ENCODE results near the gene VAPB. TPM values are rescaled to one million over a fixed set of nuclear protein-coding genes. Genes with fewer than 3 reads are reported as not detected.
A peak's percentile ranks its signal among the peaks of the same experiment; 100 is the strongest.

Gene VAPB
- total and polyA plus RNA-seq, 7 donors = 23.4 to 47.6 (median 36.9) TPM

DNA sequence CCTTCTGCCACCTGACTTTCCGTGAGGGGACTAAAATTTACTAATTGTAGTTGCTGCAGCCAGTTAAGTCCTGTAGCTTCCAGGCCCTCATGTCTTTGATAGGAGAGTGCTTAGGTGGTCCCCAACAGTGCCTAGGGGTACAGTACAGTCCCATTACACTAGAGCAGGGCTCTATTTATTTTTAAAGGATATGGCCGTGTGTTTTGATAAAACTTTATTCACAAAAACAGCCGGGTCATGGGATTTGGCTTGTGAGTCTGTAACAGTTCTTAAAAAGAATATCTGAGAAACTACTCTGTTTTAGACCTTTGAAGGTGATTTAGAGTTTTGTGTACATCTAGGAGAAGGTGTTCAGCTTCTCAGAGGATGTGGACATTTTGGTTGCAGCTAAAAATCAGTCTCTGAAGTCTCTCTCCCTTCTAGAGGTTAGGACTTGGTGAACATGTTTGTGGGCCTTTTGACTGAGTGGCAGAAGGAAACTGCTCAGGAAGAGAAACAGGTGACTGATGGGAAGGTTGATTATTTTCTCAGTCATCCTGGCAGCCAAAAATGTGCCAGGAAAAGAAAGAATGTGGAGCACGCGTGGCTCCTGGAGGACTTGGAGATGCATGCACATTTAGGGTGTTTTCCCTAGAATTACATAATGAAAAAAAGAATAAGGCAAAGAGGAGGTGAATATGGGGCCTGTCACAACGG, 57.4 kb downstream of the VAPB start:
- H3K9me3 ChIP-seq = no peaks in the 10 kb centered on the region
- no peak overlapping the region for H3K4me3 ChIP-seq
- DNase-seq = no peak
- H3K27ac ChIP-seq = peak overlapping the region in 1 of 4 donors; percentile 7
- H3K4me1 ChIP-seq = peaks cover 0 to 35% (median 19%) of the 10 kb centered on the region in 4 donors
- H3K27me3 ChIP-seq = no peaks in the 10 kb centered on the region
- intact Hi-C loops (cut with DNase I) = loop anchor here (2.0 to 5.0 kb wide), 2 partner anchors 139 to 210 kb away; partner anchors contain the start of gene RAB22A
- WGBS, 2 donors = 88 to 92% methylated on average over 6 of the region's 6 CpGs
- no peak for TF ChIP-seq POLR2A (IDR thresholded peaks at IDR 0.05)
- TF ChIP-seq EP300 (IDR thresholded peaks at IDR 0.05) = no peak
- TF ChIP-seq, protein P1, sequence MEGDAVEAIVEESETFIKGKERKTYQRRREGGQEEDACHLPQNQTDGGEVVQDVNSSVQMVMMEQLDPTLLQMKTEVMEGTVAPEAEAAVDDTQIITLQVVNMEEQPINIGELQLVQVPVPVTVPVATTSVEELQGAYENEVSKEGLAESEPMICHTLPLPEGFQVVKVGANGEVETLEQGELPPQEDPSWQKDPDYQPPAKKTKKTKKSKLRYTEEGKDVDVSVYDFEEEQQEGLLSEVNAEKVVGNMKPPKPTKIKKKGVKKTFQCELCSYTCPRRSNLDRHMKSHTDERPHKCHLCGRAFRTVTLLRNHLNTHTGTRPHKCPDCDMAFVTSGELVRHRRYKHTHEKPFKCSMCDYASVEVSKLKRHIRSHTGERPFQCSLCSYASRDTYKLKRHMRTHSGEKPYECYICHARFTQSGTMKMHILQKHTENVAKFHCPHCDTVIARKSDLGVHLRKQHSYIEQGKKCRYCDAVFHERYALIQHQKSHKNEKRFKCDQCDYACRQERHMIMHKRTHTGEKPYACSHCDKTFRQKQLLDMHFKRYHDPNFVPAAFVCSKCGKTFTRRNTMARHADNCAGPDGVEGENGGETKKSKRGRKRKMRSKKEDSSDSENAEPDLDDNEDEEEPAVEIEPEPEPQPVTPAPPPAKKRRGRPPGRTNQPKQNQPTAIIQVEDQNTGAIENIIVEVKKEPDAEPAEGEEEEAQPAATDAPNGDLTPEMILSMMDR (IDR thresholded peaks at IDR 0.05) = no peak
- no peak for TF ChIP-seq POLR2AphosphoS5 (IDR thresholded peaks at IDR 0.05)
- H3K36me3 ChIP-seq = peaks cover 0 to 30% (median 14%) of the 10 kb centered on the region in 4 donors

DNA sequence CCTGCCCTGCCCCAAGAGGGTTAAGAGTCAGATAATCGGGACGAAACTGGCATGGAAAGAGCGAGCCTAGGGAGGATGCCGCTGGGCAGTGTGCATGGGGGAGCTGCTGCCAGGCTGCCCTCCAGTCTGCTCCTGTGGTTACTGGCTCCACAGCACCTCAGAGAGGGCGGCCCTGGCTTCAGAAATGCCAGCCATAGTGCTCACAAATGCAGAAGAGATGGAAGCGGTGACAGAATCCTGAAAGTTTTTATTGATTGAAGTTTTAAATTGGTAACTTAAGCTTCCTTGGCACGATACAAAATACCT, 57.9 kb downstream of the VAPB start:
- 92% methylated on average over 7 of the region's 7 CpGs for WGBS, 2 donors
- Histone ChIP-seq H3K27ac (peak overlapping the region in 1 of 4 donors; percentile 7), H3K4me1 (peaks cover 0 to 35% (median 19%) of the 10 kb centered on the region in 4 donors), H3K4me3 (no peak overlapping the region), H3K27me3 (no peaks in the 10 kb centered on the region), H3K36me3 (peaks cover 0 to 27% (median 14%) of the 10 kb centered on the region in 4 donors), H3K9me3 (no peaks in the 10 kb centered on the region)
- no peak for DNase-seq
- TF ChIP-seq POLR2AphosphoS5 (IDR thresholded peaks at IDR 0.05) = no peak
- intact Hi-C loops (cut with DNase I) = loop anchor here (2.0 to 5.0 kb wide), 2 partner anchors 140 to 210 kb away; partner anchors contain the start of gene RAB22A

DNA sequence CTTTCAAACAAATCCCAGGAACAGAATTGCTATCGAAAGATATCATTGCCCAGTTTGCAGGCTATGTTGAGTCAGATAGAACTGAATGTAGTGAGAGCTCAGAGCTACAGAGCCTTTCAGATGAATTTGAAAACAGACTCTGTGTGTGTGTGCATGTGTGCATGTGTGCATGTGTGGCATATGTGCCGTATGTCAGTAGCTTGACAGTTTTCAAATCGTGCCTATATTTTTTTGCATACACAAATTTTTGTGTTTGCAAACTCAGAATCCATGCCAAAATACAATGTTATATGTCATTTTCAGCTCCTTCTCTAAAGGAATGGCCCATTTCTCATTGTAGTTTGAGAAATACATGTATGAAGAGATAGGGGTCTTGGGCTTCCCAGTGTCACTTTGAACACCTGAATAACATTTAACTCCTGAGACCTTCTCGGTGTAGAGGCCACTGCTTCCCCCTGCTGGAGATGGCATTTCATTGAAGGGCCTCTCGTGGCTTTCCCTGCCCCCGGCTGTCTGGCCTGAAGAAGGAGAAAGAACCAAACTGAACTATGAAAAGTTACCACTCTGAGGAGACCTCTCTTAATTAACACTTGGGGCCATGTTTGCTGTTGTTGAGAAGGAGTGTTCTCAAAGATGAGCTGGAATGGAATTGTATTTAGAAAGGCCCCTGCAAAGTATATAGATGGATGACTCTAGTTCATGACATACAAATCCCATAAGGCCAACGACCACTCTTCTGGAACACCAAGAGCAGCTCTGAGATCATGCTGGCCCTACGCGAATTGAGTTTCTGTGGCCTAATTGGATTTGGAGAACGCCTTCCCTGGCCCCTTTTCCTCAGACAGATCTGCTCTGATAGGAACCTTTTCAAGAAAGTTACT, 58.7 kb downstream of the VAPB start:
- 65 to 69% methylated on average over 10 of the region's 10 CpGs for WGBS, 2 donors

DNA sequence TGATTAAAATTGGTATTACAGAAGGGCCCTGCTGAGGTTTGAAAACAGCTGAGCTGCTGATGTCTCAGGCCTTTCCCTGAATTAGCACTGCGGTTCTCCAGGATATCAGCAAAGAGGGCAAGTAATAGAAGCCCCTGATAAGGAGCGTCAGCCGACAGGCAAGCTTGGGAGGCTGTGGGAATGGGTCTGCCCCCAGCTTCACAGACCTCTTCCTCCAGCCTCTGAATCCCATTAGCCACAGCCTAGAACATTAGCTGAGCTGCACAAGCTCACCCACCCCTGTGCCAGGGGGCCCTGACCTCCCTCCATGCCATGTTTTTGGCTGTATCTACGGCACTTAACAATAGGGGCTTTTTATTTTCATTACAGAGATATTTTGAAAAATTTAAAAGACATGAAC, 59.9 kb downstream of the VAPB start:
- Histone ChIP-seq H3K27ac (peak overlapping the region in 3 of 4 donors; percentile 21 to 65 (median 23)), H3K4me3 (no peak overlapping the region), H3K9me3 (no peaks in the 10 kb centered on the region), H3K4me1 (peaks cover 0 to 43% (median 16%) of the 10 kb centered on the region in 4 donors), H3K27me3 (no peaks in the 10 kb centered on the region), H3K36me3 (peaks cover 0 to 22% (median 13%) of the 10 kb centered on the region in 4 donors)
- no peak for DNase-seq
- intact Hi-C loops (cut with DNase I) = loop anchor here (5.0 kb wide), 1 partner anchor 142 kb away; the partner anchor contains the start of gene RAB22A
- TF ChIP-seq, protein P1 (IDR thresholded peaks at IDR 0.05) = no peak
- TF ChIP-seq POLR2AphosphoS5 (IDR thresholded peaks at IDR 0.05) = no peak
- TF ChIP-seq POLR2A (IDR thresholded peaks at IDR 0.05) = no peak
- TF ChIP-seq EP300 (IDR thresholded peaks at IDR 0.05) = no peak
- 91 to 95% methylated on average over 4 of the region's 4 CpGs for WGBS, 2 donors

More for the DNA sequence above, 58.7 kb downstream of the VAPB start:
- H3K36me3 ChIP-seq = peaks cover 0 to 27% (median 14%) of the 10 kb centered on the region in 4 donors
- H3K9me3 ChIP-seq = no peaks in the 10 kb centered on the region
- no peaks in the 10 kb centered on the region for H3K27me3 ChIP-seq
- TF ChIP-seq, protein P1 (IDR thresholded peaks at IDR 0.05) = peak in 3 of 4 experiments; percentile 49 to 62 (median 59)
- no peak for TF ChIP-seq EP300 (IDR thresholded peaks at IDR 0.05)
- intact Hi-C loops (cut with DNase I) = loop anchor here (2.0 to 5.0 kb wide), 2 partner anchors 140 to 211 kb away; partner anchors contain the start of gene RAB22A
- no peak overlapping the region for H3K4me3 ChIP-seq
- H3K4me1 ChIP-seq = peaks cover 0 to 39% (median 17%) of the 10 kb centered on the region in 4 donors
- no peak for DNase-seq
- peak overlapping the region in 1 of 4 donors; percentile 7 for H3K27ac ChIP-seq
